SK-N-SH (cell line): Measurements from ENCODE around the gene ARPC2. TPM values are rescaled to one million over a fixed set of nuclear protein-coding genes. Genes with fewer than 3 reads are reported as not detected.

ENCODE experiments used
- CTCF ChIA-PET: fragments of 300-600, 350-600 bp; formaldehyde crosslinking; extraction: SDS; loops from one replicate; lab custom pipeline; 2021; lab: Yijun Ruan, JAX
- POLR2A ChIA-PET: fragments of 350-600 bp; sonication (Branson Sonifier 250); formaldehyde crosslinking; extraction: SDS; loops from one replicate; lab custom pipeline; 2020; ENCODE audit warnings: antibody characterized with exemption, inconsistent platforms; lab: Yijun Ruan, JAX
- DNase-seq: peaks from one replicate; pipeline ENCODE4 v3.0.0; 2012
- H2AFZ ChIP-seq: fragments of 200-600 bp; sonication (generic); 2 replicates; pipeline ENCODE4 v1.8.1; 2016; ENCODE audit warnings: antibody characterized with exemption, mild to moderate bottlenecking, low read depth
- H3F3A ChIP-seq: fragments of 200-600 bp; sonication (generic); replicated peaks from 2 replicates; pipeline ENCODE3; 2016; ENCODE audit warnings: antibody characterized with exemption, mild to moderate bottlenecking; ENCODE audit not compliant: insufficient read depth
- H3K27ac ChIP-seq, 2 experiments: fragments of 200-500 bp in 1 of 2; fragments of 200-600 bp in 1 of 2; sonication (Bioruptor generic) in 1 of 2; sonication (generic), shearing (Covaris generic) in 1 of 2; 2 replicates each; pipeline versions ENCODE4 v1.5.1 to v1.6.1; 2014 to 2016; ENCODE audit warnings: low read depth in 2 of 2, inconsistent platforms in 1 of 2, low read length in 1 of 2, mild to moderate bottlenecking in 1 of 2, mixed read lengths in 1 of 2
- H3K27me3 ChIP-seq: fragments of 200-600 bp; sonication (generic), shearing (Covaris generic); 2 replicates; pipeline ENCODE4 v1.6.1; 2016; ENCODE audit warnings: mixed run types; ENCODE audit not compliant: insufficient read depth
- H3K36me3 ChIP-seq, 2 experiments: fragments of 200-500 bp in 1 of 2; fragments of 200-600 bp in 1 of 2; sonication (Bioruptor generic) in 1 of 2; sonication (generic) in 1 of 2; replicated peaks in 1 of 2; 2 replicates each; pipeline versions ENCODE3 to v1.5.1; 2014 to 2016; ENCODE audit warnings: low read length in 1 of 2, mild to moderate bottlenecking in 1 of 2; ENCODE audit not compliant: insufficient read depth in 2 of 2, control insufficient read depth in 1 of 2
- H3K4me1 ChIP-seq, 2 experiments: fragments of 200-500 bp in 1 of 2; fragments of 200-600 bp in 1 of 2; sonication (Bioruptor generic) in 1 of 2; sonication (generic), shearing (Covaris generic) in 1 of 2; 2 replicates each; pipeline versions ENCODE4 v1.5.1 to v1.6.1; 2014 to 2016; ENCODE audit warnings: low read depth in 1 of 2, low read length in 1 of 2, mixed run types in 1 of 2; ENCODE audit not compliant: insufficient read depth in 2 of 2, control insufficient read depth in 1 of 2
- H3K4me2 ChIP-seq: fragments of 200-600 bp; sonication (generic), shearing (Covaris generic); 2 replicates; pipeline ENCODE4 v1.6.1; 2017; ENCODE audit warnings: mixed run types
- H3K4me3 ChIP-seq, 2 experiments: fragments of 200-500 bp in 1 of 2; fragments of 200-600 bp in 1 of 2; sonication (Bioruptor generic) in 1 of 2; sonication (generic), shearing (Covaris generic) in 1 of 2; 2 replicates each; pipeline versions ENCODE4 v1.5.1 to v1.8.1; 2014 to 2016; ENCODE audit warnings: low read depth in 2 of 2, inconsistent platforms in 1 of 2, low read length in 1 of 2, mild to moderate bottlenecking in 1 of 2, mixed read lengths in 1 of 2, moderate library complexity in 1 of 2
- H3K79me2 ChIP-seq: fragments of 200-600 bp; sonication (generic); 2 replicates; pipeline ENCODE4 v1.8.1; 2017; ENCODE audit warnings: mild to moderate bottlenecking; ENCODE audit not compliant: insufficient read depth
- H3K9ac ChIP-seq: fragments of 200-600 bp; sonication (generic); 2 replicates; pipeline ENCODE4 v1.6.1; 2017; ENCODE audit warnings: mixed run types
- H3K9me2 ChIP-seq: fragments of 200-600 bp; sonication (generic); 2 replicates; pipeline ENCODE4 v1.6.1; 2017; ENCODE audit warnings: mixed run types
- H3K9me3 ChIP-seq: fragments of 200-600 bp; sonication (generic); 2 replicates; pipeline ENCODE4 v1.6.1; 2017; ENCODE audit warnings: mixed run types, mild to moderate bottlenecking, moderate library complexity
- H4K20me1 ChIP-seq: fragments of 200-600 bp; sonication (generic); 2 replicates; pipeline ENCODE4 v1.6.1; 2017; ENCODE audit warnings: mild to moderate bottlenecking, mixed run types; ENCODE audit not compliant: insufficient read depth
- FOSL2 ChIP-seq: IDR thresholded peaks from 2 replicates; pipeline ENCODE4 v1.4.0; 2012; ENCODE audit warnings: low read depth, mild to moderate bottlenecking, moderate library complexity, borderline replicate concordance
- FOXJ3 ChIP-seq: sonication (generic); formaldehyde crosslinking; IDR thresholded peaks from 2 replicates; pipeline ENCODE4 v1.5.1; 2020; ENCODE audit warnings: mild to moderate bottlenecking, missing genetic modification reagents
- FOXM1 ChIP-seq: IDR thresholded peaks from 2 replicates; pipeline ENCODE4 v1.4.0; 2012; ENCODE audit warnings: low read depth, mild to moderate bottlenecking
- GABPA ChIP-seq: IDR thresholded peaks from 2 replicates; pipeline ENCODE4 v1.4.0; 2012; ENCODE audit warnings: low read depth, mild to moderate bottlenecking
- NFIC ChIP-seq: IDR thresholded peaks from 2 replicates; pipeline ENCODE4 v1.4.0; 2012; ENCODE audit warnings: borderline replicate concordance
- NRF1 ChIP-seq: IDR thresholded peaks from 2 replicates; pipeline ENCODE4 v1.6.1; 2012; ENCODE audit warnings: low read depth, mild to moderate bottlenecking, low read length
- PBX3 ChIP-seq: IDR thresholded peaks from 2 replicates; pipeline ENCODE4; 2012
- RAD21 ChIP-seq: IDR thresholded peaks from 2 replicates; pipeline ENCODE4 v1.6.1; 2012; ENCODE audit warnings: mild to moderate bottlenecking, low read length
- RCOR1 ChIP-seq: fragments of 150-350 bp; IDR thresholded peaks from 2 replicates; pipeline ENCODE4 v1.6.1; 2017; ENCODE audit warnings: antibody characterized with exemption, low read length
- SIN3A ChIP-seq: IDR thresholded peaks from 2 replicates; pipeline ENCODE4 v1.6.1; 2012; ENCODE audit warnings: low read depth, mild to moderate bottlenecking, low read length, moderate library complexity, borderline replicate concordance
- SMC3 ChIP-seq: IDR thresholded peaks from 2 replicates; pipeline ENCODE4 v1.6.1; 2012; ENCODE audit warnings: low read depth, low read length, improper control_type of control experiment
- TEAD4 ChIP-seq: IDR thresholded peaks from 2 replicates; pipeline ENCODE4 v1.4.0; 2012; ENCODE audit warnings: mild to moderate bottlenecking, borderline replicate concordance; ENCODE audit not compliant: insufficient read depth
- USF1 ChIP-seq: IDR thresholded peaks from 2 replicates; pipeline ENCODE4 v1.4.0; 2012; ENCODE audit warnings: low read depth, borderline replicate concordance
- WGBS: methylation state at CpG from one replicate; pipeline ENCODE4 v1.1.6; 2017; ENCODE audit warnings: low lambda C conversion rate; 5-methylcytosine and 5-hydroxymethylcytosine counted together
- polyA plus RNA-seq, 3 experiments: library from polyadenylated mRNA; depleted of rRNA; stranded (reverse); fragments of >200 nt; gene quantifications; 2 replicates each; pipeline ENCODE4 v1.2.3, GENCODE V29; 2012
- TF ChIP-seq, protein P1 (sequence below): fragments of 200-600 bp; sonication (generic); IDR thresholded peaks from 2 replicates; pipeline ENCODE4 v1.6.1; 2017; ENCODE audit warnings: antibody characterized with exemption, mild to moderate bottlenecking, moderate library complexity
- TF ChIP-seq, protein P2 (sequence below): IDR thresholded peaks from 2 replicates; pipeline ENCODE4 v1.6.1; 2012; ENCODE audit warnings: mild to moderate bottlenecking, low read depth, low read length, moderate library complexity

ARPC2 gene
- polyA plus RNA-seq, 1 of the 3 experiments (the other 2 are of a cell fraction), result 319 TPM

- Histone ChIP-seq H2AFZ (no peak overlapping the region), H3K36me3 (no peaks in the 10 kb centered on the region), H3K9ac (no peak overlapping the region), H4K20me1 (no peaks in the 10 kb centered on the region), H3K4me2 (no peak overlapping the region), H3K9me2 (no peaks in the 10 kb centered on the region), H3K4me1 (no peaks in the 10 kb centered on the region), H3F3A (no peaks in the 10 kb centered on the region), H3K9me3 (no peaks in the 10 kb centered on the region), H3K4me3 (no peak overlapping the region), H3K27ac (no peak overlapping the region), H3K27me3 (peaks cover 19% of the 10 kb centered on the region; the same call in 1 of the 2 replicates), H3K79me2 (no peaks in the 10 kb centered on the region)
- DNase-seq, result peak; percentile 54
- 24% methylated on average over 9 of the region's 9 CpGs for WGBS
- TF ChIP-seq USF1 (no peak), FOXM1 (no peak), SMC3 (0 out of 2 replicates have a peak, but pooled peaks have one; percentile 7), PBX3 (no peak), FOXJ3 (CRISPR knock-in tag) (no peak), RCOR1 (no peak), RAD21 (peak; percentile 36; the same call in 1 of the 2 replicates)
- TF ChIP-seq, protein P1, sequence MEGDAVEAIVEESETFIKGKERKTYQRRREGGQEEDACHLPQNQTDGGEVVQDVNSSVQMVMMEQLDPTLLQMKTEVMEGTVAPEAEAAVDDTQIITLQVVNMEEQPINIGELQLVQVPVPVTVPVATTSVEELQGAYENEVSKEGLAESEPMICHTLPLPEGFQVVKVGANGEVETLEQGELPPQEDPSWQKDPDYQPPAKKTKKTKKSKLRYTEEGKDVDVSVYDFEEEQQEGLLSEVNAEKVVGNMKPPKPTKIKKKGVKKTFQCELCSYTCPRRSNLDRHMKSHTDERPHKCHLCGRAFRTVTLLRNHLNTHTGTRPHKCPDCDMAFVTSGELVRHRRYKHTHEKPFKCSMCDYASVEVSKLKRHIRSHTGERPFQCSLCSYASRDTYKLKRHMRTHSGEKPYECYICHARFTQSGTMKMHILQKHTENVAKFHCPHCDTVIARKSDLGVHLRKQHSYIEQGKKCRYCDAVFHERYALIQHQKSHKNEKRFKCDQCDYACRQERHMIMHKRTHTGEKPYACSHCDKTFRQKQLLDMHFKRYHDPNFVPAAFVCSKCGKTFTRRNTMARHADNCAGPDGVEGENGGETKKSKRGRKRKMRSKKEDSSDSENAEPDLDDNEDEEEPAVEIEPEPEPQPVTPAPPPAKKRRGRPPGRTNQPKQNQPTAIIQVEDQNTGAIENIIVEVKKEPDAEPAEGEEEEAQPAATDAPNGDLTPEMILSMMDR, result peak; percentile 71
- ChIA-PET CTCF (interaction anchor here (1.0 to 1.8 kb wide), 7 partner anchors 10 to 102 kb away, joined by 3 to 7 read pairs (median 5); partner anchors contain the start of genes AAMP and PNKD), POLR2A (no interaction called here)
Observed at GRCh38 chr2:218168635-218169462, 48.1 kb upstream of the ARPC2 start.

DNA sequence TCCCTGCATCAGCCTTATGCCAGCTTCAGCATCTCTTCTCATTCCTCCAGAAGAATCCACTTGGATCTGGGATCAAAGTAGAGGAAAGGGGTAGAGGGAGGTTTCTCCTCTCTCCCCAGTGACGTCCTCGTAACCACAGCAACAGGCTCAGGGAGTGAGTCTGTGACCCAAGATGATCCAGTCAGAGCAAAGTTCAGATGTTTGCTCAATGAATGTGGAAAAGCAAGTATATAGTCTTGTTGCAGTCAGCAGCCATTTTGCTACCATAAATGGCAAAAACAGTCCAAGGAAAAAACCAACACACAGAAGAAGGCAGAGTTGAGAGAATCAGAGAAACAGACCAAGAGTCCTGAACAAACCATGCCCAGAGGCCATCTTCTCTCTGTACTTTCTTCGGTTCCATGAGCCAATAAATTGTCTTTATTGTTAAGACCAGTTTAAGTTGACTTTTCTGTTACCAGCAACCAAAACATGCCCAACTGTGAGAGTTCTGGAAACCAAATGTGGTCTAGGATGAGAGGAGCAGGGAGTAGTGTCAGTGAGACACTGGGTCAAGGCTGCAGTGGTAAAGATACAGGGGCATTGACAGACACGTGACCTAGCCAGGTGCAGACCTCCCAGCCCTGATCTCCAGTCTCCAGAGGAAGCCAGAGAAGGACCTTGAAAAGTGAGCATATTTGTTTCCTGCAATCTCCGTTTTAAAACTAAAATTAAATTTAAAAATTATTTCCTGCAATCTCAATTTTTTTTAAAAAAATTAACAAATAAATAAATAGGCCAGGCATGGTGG lies 47.0 kb upstream of the ARPC2 start:
- no peak overlapping the region for H3K4me2 ChIP-seq
- no peaks in the 10 kb centered on the region for H3K36me3 ChIP-seq
- no peak overlapping the region for H2AFZ ChIP-seq
- no peaks in the 10 kb centered on the region for H3K9me3 ChIP-seq
- H3K4me3 ChIP-seq, result no peak overlapping the region
- no peaks in the 10 kb centered on the region for H3F3A ChIP-seq
- no peak overlapping the region for H3K9ac ChIP-seq
- no peaks in the 10 kb centered on the region for H3K9me2 ChIP-seq
- no peaks in the 10 kb centered on the region for H3K79me2 ChIP-seq
- no peaks in the 10 kb centered on the region for H3K4me1 ChIP-seq
- ChIA-PET CTCF (interaction anchor here (0.6 to 1.8 kb wide), 4 partner anchors 12 to 225 kb away, joined by 3 to 6 read pairs (median 3); no protein-coding TSS in a partner anchor), POLR2A (no interaction called here)
- no peak for DNase-seq
- WGBS, result 12% methylated on average over 5 of the region's 5 CpGs
- no peaks in the 10 kb centered on the region for H4K20me1 ChIP-seq
- no peak overlapping the region for H3K27ac ChIP-seq
- H3K27me3 ChIP-seq, result peaks cover 19% of the 10 kb centered on the region; the same call in 1 of the 2 replicates
- TF ChIP-seq, protein P2, sequence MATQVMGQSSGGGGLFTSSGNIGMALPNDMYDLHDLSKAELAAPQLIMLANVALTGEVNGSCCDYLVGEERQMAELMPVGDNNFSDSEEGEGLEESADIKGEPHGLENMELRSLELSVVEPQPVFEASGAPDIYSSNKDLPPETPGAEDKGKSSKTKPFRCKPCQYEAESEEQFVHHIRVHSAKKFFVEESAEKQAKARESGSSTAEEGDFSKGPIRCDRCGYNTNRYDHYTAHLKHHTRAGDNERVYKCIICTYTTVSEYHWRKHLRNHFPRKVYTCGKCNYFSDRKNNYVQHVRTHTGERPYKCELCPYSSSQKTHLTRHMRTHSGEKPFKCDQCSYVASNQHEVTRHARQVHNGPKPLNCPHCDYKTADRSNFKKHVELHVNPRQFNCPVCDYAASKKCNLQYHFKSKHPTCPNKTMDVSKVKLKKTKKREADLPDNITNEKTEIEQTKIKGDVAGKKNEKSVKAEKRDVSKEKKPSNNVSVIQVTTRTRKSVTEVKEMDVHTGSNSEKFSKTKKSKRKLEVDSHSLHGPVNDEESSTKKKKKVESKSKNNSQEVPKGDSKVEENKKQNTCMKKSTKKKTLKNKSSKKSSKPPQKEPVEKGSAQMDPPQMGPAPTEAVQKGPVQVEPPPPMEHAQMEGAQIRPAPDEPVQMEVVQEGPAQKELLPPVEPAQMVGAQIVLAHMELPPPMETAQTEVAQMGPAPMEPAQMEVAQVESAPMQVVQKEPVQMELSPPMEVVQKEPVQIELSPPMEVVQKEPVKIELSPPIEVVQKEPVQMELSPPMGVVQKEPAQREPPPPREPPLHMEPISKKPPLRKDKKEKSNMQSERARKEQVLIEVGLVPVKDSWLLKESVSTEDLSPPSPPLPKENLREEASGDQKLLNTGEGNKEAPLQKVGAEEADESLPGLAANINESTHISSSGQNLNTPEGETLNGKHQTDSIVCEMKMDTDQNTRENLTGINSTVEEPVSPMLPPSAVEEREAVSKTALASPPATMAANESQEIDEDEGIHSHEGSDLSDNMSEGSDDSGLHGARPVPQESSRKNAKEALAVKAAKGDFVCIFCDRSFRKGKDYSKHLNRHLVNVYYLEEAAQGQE, result no peak
- TF ChIP-seq NRF1, result no peak
- no peak for TF ChIP-seq RCOR1
- TF ChIP-seq NFIC, result no peak
- no peak for TF ChIP-seq PBX3
- TF ChIP-seq SIN3A, result no peak
- TF ChIP-seq FOXJ3 (CRISPR knock-in tag), result no peak
- TF ChIP-seq GABPA, result no peak
- TF ChIP-seq TEAD4, result no peak
- no peak for TF ChIP-seq FOSL2
